Loucy (cell line): ENCODE data around the gene GPATCH2L.

ENCODE experiments used
- H2AFZ ChIP-seq: fragments of 200-600 bp; sonication (generic); 2 replicates; pipeline ENCODE4 v1.6.0; 2016; ENCODE audit warnings: antibody characterized with exemption, mild to moderate bottlenecking, low read length, moderate library complexity
- H3F3A ChIP-seq: fragments of 200-600 bp; 2 replicates; pipeline ENCODE4 v1.6.0; 2016; ENCODE audit warnings: antibody characterized with exemption, low read depth, mild to moderate bottlenecking
- H3K27me3 ChIP-seq: fragments of 200-600 bp; sonication (generic); 2 replicates; pipeline ENCODE4 v1.6.1; 2014; ENCODE audit warnings: low read length, mild to moderate bottlenecking; ENCODE audit not compliant: insufficient read depth, poor library complexity, severe bottlenecking
- H3K36me3 ChIP-seq: fragments of 200-600 bp; sonication (generic); 2 replicates; pipeline ENCODE4 v1.6.1; 2016; ENCODE audit warnings: low read length; ENCODE audit not compliant: insufficient read depth
- H3K4me1 ChIP-seq: fragments of 200-600 bp; sonication (generic); 2 replicates; pipeline ENCODE4 v1.5.1; 2014; ENCODE audit warnings: low read length, mild to moderate bottlenecking; ENCODE audit not compliant: insufficient read depth, poor library complexity, severe bottlenecking
- H3K4me2 ChIP-seq: fragments of 200-600 bp; sonication (generic); 2 replicates; pipeline ENCODE4 v1.6.0; 2014; ENCODE audit warnings: antibody characterized with exemption, low read length, low read depth, mild to moderate bottlenecking; ENCODE audit not compliant: poor library complexity, severe bottlenecking
- H3K4me3 ChIP-seq: fragments of 200-600 bp; sonication (generic); 2 replicates; pipeline ENCODE4 v1.5.1; 2014; ENCODE audit warnings: low read length, mild to moderate bottlenecking, mixed read lengths; ENCODE audit not compliant: poor library complexity, severe bottlenecking
- H3K79me2 ChIP-seq: fragments of 200-600 bp; sonication (generic); 2 replicates; pipeline ENCODE4 v1.6.1; 2014; ENCODE audit warnings: low read length; ENCODE audit not compliant: insufficient read depth
- H3K9ac ChIP-seq: fragments of 200-600 bp; sonication (generic); 2 replicates; pipeline ENCODE4 v1.6.0; 2014; ENCODE audit warnings: mild to moderate bottlenecking, low read depth, low read length, moderate library complexity; ENCODE audit not compliant: poor library complexity, severe bottlenecking
- H3K9me2 ChIP-seq: fragments of 200-600 bp; sonication (generic); replicated peaks from 2 replicates; pipeline ENCODE4 v1.6.1; 2016; ENCODE audit warnings: low read depth, low read length, mixed read lengths
- H3K9me3 ChIP-seq: fragments of 200-600 bp; sonication (generic); 2 replicates; pipeline ENCODE4 v1.6.1; 2014; ENCODE audit warnings: mild to moderate bottlenecking, antibody characterized with exemption, low read length, low read depth; ENCODE audit not compliant: insufficient read depth
- H4K20me1 ChIP-seq: fragments of 200-600 bp; sonication (generic); 2 replicates; pipeline ENCODE4 v1.6.0; 2014; ENCODE audit warnings: antibody characterized with exemption, low read length, mild to moderate bottlenecking; ENCODE audit not compliant: insufficient read depth, poor library complexity, severe bottlenecking
- CTCF ChIP-seq: fragments of 200-600 bp; sonication (generic); conservative IDR thresholded peaks from 2 replicates; pipeline ENCODE4 v1.5.1; 2014; ENCODE audit warnings: mild to moderate bottlenecking, antibody characterized with exemption, low read length
- EZH2phosphoT487 ChIP-seq: fragments of 200-600 bp; IDR thresholded peaks from 2 replicates; pipeline ENCODE4 v1.6.1; 2018; ENCODE audit warnings: antibody characterized with exemption, mild to moderate bottlenecking, moderate library complexity, borderline replicate concordance

GPATCH2L gene

GRCh38 chr14:76227450-76228050, 75.8 kb downstream of the GPATCH2L start:
- H3K27me3 ChIP-seq: no peaks in the 10 kb centered on the region
- H2AFZ ChIP-seq: no peak overlapping the region
- H3F3A ChIP-seq: no peaks in the 10 kb centered on the region
- H4K20me1 ChIP-seq: no peaks in the 10 kb centered on the region
- no peak for TF ChIP-seq EZH2phosphoT487
- TF ChIP-seq CTCF: no peak
- H3K4me1 ChIP-seq: no peaks in the 10 kb centered on the region
- H3K9ac ChIP-seq: no peak overlapping the region
- H3K4me3 ChIP-seq: no peak overlapping the region
- H3K79me2 ChIP-seq: no peaks in the 10 kb centered on the region
- no peaks in the 10 kb centered on the region for H3K9me2 ChIP-seq
- H3K36me3 ChIP-seq: peaks cover 7% of the 10 kb centered on the region; the same call in 1 of the 2 replicates
- H3K4me2 ChIP-seq: no peak overlapping the region
- H3K9me3 ChIP-seq: 0 out of 2 replicates have a peak, but pooled peaks cover 5% of the 10 kb centered on the region

GRCh38 chr14:76228138-76228537, 76.4 kb downstream of the GPATCH2L start:
- Histone ChIP-seq H4K20me1 (no peaks in the 10 kb centered on the region), H3K9me2 (no peaks in the 10 kb centered on the region), H3K4me3 (no peak overlapping the region), H3K4me2 (no peak overlapping the region), H3K27me3 (no peaks in the 10 kb centered on the region), H3K4me1 (no peaks in the 10 kb centered on the region), H3K9ac (no peak overlapping the region), H2AFZ (no peak overlapping the region), H3K9me3 (0 out of 2 replicates have a peak, but pooled peaks cover 5% of the 10 kb centered on the region), H3K36me3 (peaks cover 7% of the 10 kb centered on the region; the same call in 1 of the 2 replicates), H3K79me2 (no peaks in the 10 kb centered on the region), H3F3A (no peaks in the 10 kb centered on the region)
- TF ChIP-seq EZH2phosphoT487 (no peak), CTCF (no peak)

- no peak overlapping the region for H3K4me3 ChIP-seq
- H3K36me3 ChIP-seq: peaks cover 10% of the 10 kb centered on the region; the same call in 1 of the 2 replicates
- no peak overlapping the region for H3K4me2 ChIP-seq
- no peaks in the 10 kb centered on the region for H3K79me2 ChIP-seq
- no peaks in the 10 kb centered on the region for H3K4me1 ChIP-seq
- H3K9ac ChIP-seq: no peak overlapping the region
- no peaks in the 10 kb centered on the region for H3F3A ChIP-seq
- no peaks in the 10 kb centered on the region for H3K9me3 ChIP-seq
- no peaks in the 10 kb centered on the region for H3K27me3 ChIP-seq
- no peak overlapping the region for H2AFZ ChIP-seq
- no peaks in the 10 kb centered on the region for H3K9me2 ChIP-seq
- TF ChIP-seq EZH2phosphoT487 (no peak), CTCF (no peak)
- H4K20me1 ChIP-seq: no peaks in the 10 kb centered on the region
Measured at GRCh38 chr14:76232800-76233199, 81.1 kb downstream of the GPATCH2L start.
